ENCODE results near the gene PPP2R3A. TPM values are rescaled to one million over a fixed set of nuclear protein-coding genes. Genes with fewer than 3 reads are reported as not detected.

The PPP2R3A gene
- total RNA-seq, 2 donors from 2014 or later: 49.5 to 71.9 TPM

- no peaks in the 10 kb centered on the region for H3K4me1 ChIP-seq
- no peaks in the 10 kb centered on the region for H3K9me3 ChIP-seq
- H3K4me3 ChIP-seq: no peak overlapping the region
- peaks cover 18% of the 10 kb centered on the region for H3K36me3 ChIP-seq
- no peak overlapping the region for H3K27ac ChIP-seq
- TF ChIP-seq CTCF (IDR thresholded peaks at IDR 0.05): no peak
- H3K27me3 ChIP-seq: no peaks in the 10 kb centered on the region
- DNase-seq (ENCODE audit: low spot score): no peak
Measured at GRCh38 chr3:136038668-136039067, 73.1 kb downstream of the PPP2R3A start.

GRCh38 chr3:136042608-136043221, 77.2 kb downstream of the PPP2R3A start:
- no peaks in the 10 kb centered on the region for H3K4me1 ChIP-seq

GRCh38 chr3:136044980-136045745, 79.6 kb downstream of the PPP2R3A start:
- H3K9me3 ChIP-seq: no peaks in the 10 kb centered on the region
- no peak overlapping the region for H3K4me3 ChIP-seq
- no peak overlapping the region for H3K27ac ChIP-seq
- no peak for TF ChIP-seq CTCF (IDR thresholded peaks at IDR 0.05)
- no peaks in the 10 kb centered on the region for H3K4me1 ChIP-seq
- H3K36me3 ChIP-seq: peaks cover 45% of the 10 kb centered on the region
- H3K27me3 ChIP-seq: no peaks in the 10 kb centered on the region
- no peak for DNase-seq (ENCODE audit: low spot score)

More at GRCh38 chr3:136042608-136043221, 77.2 kb downstream of the PPP2R3A start:
- H3K4me3 ChIP-seq: no peak overlapping the region
- TF ChIP-seq CTCF (IDR thresholded peaks at IDR 0.05): peak; percentile 32 to 76
- DNase-seq (ENCODE audit: low spot score): no peak
- H3K27me3 ChIP-seq: no peaks in the 10 kb centered on the region
- no peak overlapping the region for H3K27ac ChIP-seq
- H3K9me3 ChIP-seq: no peaks in the 10 kb centered on the region
- peaks cover 35% of the 10 kb centered on the region for H3K36me3 ChIP-seq

DNA sequence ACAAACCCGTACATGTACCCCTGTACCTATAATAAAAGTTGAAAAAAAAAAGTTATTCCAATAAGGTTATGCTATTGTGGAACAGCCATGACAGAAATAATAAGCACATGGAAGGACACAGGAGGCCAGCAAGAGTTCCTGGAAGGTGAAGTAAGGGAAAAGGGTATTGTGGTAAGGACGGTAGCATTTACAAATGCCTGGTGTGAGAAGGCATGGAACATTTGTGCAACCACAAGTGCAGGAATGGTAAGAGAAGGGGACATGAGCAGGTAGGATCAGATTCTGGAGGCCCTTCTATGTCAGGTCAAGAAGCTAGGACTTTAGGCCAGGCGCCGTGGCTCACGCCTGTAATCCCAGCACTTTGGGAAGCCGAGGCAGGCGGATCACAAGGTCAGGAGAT, 82.5 kb downstream of the PPP2R3A start:
- TF ChIP-seq CTCF (IDR thresholded peaks at IDR 0.05): no peak
- DNase-seq (ENCODE audit: low spot score): no peak
- Histone ChIP-seq H3K9me3 (no peaks in the 10 kb centered on the region), H3K4me3 (no peak overlapping the region), H3K4me1 (no peaks in the 10 kb centered on the region), H3K27ac (no peak overlapping the region), H3K36me3 (peaks cover 49% of the 10 kb centered on the region), H3K27me3 (no peaks in the 10 kb centered on the region)

DNA sequence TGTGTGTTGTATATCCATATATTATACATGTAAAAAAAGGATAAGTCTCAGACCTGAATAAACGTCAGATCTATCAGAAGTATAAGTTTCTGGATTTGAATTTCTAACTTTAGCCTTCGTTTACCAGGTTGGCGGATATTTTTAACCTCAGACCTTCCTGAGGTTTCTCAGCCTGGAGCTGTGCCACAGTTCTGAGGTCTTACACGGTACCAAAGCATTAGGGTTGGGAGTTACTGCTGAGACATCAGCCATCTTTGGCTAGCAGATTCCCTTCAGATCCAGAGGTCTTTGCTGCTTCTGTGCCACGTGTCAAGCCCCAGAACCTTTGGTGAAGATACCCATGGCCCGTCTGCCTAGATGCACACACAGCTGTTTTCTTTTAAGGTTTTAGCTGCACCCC, 84.7 kb downstream of the PPP2R3A start:
- DNase-seq (ENCODE audit: low spot score): no peak
- H3K36me3 ChIP-seq: peaks cover 51% of the 10 kb centered on the region
- H3K27ac ChIP-seq: no peak overlapping the region
- TF ChIP-seq CTCF (IDR thresholded peaks at IDR 0.05): no peak
- no peaks in the 10 kb centered on the region for H3K4me1 ChIP-seq
- no peaks in the 10 kb centered on the region for H3K9me3 ChIP-seq
- H3K27me3 ChIP-seq: no peaks in the 10 kb centered on the region
- no peak overlapping the region for H3K4me3 ChIP-seq

Data from right atrium auricular region (tissue), 2 donors.